Measurements from ENCODE around the gene HBB. TPM values are rescaled to one million over a fixed set of nuclear protein-coding genes. Genes with fewer than 3 reads are reported as not detected.

Gene HBB
- polyA plus RNA-seq, 2 of the 4 experiments (the other 2 are of a cell fraction): not detected

GRCh38 chr11:5252919-5253265 lies 26.0 kb upstream of the HBB start:
- no peaks in the 10 kb centered on the region for H3K4me1 ChIP-seq
- TF ChIP-seq CHD4 (IDR thresholded peaks at IDR 0.05; ENCODE audit: borderline replicate concordance): no peak
- no peak for TF ChIP-seq HOXB5 (CRISPR knock-in tag; IDR thresholded peaks at IDR 0.05)
- no peak for TF ChIP-seq JUN (IDR thresholded peaks at IDR 0.05)
- H3K4me2 ChIP-seq: no peak overlapping the region
- no peak for FAIRE-seq
- no peaks in the 10 kb centered on the region for H3K9me3 ChIP-seq
- no peak for DNase-seq (ENCODE audit: low read depth in 1 of 2, low spot score in 1 of 2)
- ChIA-PET POLR2A (no interaction called here), CTCF (no interaction called here)
- WGBS (ENCODE audit: missing lambda C conversion rate): 2% methylated on average over 1 of the region's 1 CpG
- H3K27ac ChIP-seq: no peak overlapping the region
- ATAC-seq: no peak
- H3K4me3 ChIP-seq: no peak overlapping the region

GRCh38 chr11:5252192-5252918 lies 25.5 kb upstream of the HBB start:
- 43% methylated on average over 9 of the region's 9 CpGs for WGBS (ENCODE audit: missing lambda C conversion rate)
- DNase-seq (ENCODE audit: low read depth in 1 of 2, low spot score in 1 of 2) (no peak), FAIRE-seq (no peak), ATAC-seq (no peak)
- Histone ChIP-seq H3K4me3 (no peak overlapping the region), H3K4me2 (no peak overlapping the region), H3K27ac (no peak overlapping the region), H3K9me3 (no peaks in the 10 kb centered on the region), H3K4me1 (no peaks in the 10 kb centered on the region)
- TF ChIP-seq E2F6 (IDR thresholded peaks at IDR 0.05; ENCODE audit: borderline replicate concordance, low read depth): no peak
- no peak for TF ChIP-seq RARB (CRISPR knock-in tag; IDR thresholded peaks at IDR 0.05)
- TF ChIP-seq RFX5 (IDR thresholded peaks at IDR 0.05): no peak
- TF ChIP-seq BHLHE40 (IDR thresholded peaks at IDR 0.05; ENCODE audit: low read depth, low read length): no peak
- TF ChIP-seq MAX (IDR thresholded peaks at IDR 0.05): no peak
- no peak for TF ChIP-seq POLR2A (IDR thresholded peaks at IDR 0.05; ENCODE audit: low read length)
- no peak for TF ChIP-seq FOSB (CRISPR knock-in tag; IDR thresholded peaks at IDR 0.05)
- no peak for TF ChIP-seq EHF (CRISPR knock-in tag; IDR thresholded peaks at IDR 0.05)
- TF ChIP-seq EP300 (IDR thresholded peaks at IDR 0.05): no peak
- no peak for TF ChIP-seq NFE2L2 (conservative IDR thresholded peaks at IDR 0.05; ENCODE audit: low read length)
- TF ChIP-seq SREBF2 (IDR thresholded peaks at IDR 0.05): no peak
- no peak for TF ChIP-seq CHD4 (IDR thresholded peaks at IDR 0.05; ENCODE audit: borderline replicate concordance)
- no peak for TF ChIP-seq HOXA7 (CRISPR knock-in tag; IDR thresholded peaks at IDR 0.05)
- no peak for TF ChIP-seq HES2 (IDR thresholded peaks at IDR 0.05)
- no peak for TF ChIP-seq EHMT2 (IDR thresholded peaks at IDR 0.05; ENCODE audit: low read depth)
- no peak for TF ChIP-seq JUNB (IDR thresholded peaks at IDR 0.05)
- TF ChIP-seq MAZ (IDR thresholded peaks at IDR 0.05; ENCODE audit: borderline replicate concordance, low read depth, low read length): no peak
- POLR2A ChIA-PET: no interaction called here
- CTCF ChIA-PET: no interaction called here

GRCh38 chr11:5251746-5252145 lies 24.9 kb upstream of the HBB start:
- no peak overlapping the region for H3K4me2 ChIP-seq
- no peaks in the 10 kb centered on the region for H3K9me3 ChIP-seq
- TF ChIP-seq SREBF2 (IDR thresholded peaks at IDR 0.05) (no peak), JUNB (IDR thresholded peaks at IDR 0.05) (no peak), NPAS2 (CRISPR knock-in tag; IDR thresholded peaks at IDR 0.05; ENCODE audit: borderline replicate concordance) (no peak), CBX8 (IDR thresholded peaks at IDR 0.05) (no peak), CHD4 (IDR thresholded peaks at IDR 0.05; ENCODE audit: borderline replicate concordance) (no peak), PBX3 (IDR thresholded peaks at IDR 0.05) (no peak), ATOH8 (CRISPR knock-in tag; IDR thresholded peaks at IDR 0.05; ENCODE audit: low read depth) (no peak), EHF (CRISPR knock-in tag; IDR thresholded peaks at IDR 0.05) (no peak), ZC3H11A (IDR thresholded peaks at IDR 0.05) (no peak), HOXB13 (CRISPR knock-in tag; IDR thresholded peaks at IDR 0.05; ENCODE audit: low read depth) (no peak)
- H3K27ac ChIP-seq: no peak overlapping the region
- ChIA-PET CTCF (no interaction called here), POLR2A (no interaction called here)
- H3K4me3 ChIP-seq: no peak overlapping the region
- FAIRE-seq: no peak
- WGBS (ENCODE audit: missing lambda C conversion rate): 2% methylated on average over 2 of the region's 2 CpGs
- no peak for DNase-seq (ENCODE audit: low read depth in 1 of 2, low spot score in 1 of 2)
- no peaks in the 10 kb centered on the region for H3K4me1 ChIP-seq
- no peak for ATAC-seq

Data from A549 (cell line).